CD14-positive monocyte (primary cell): ENCODE data around the gene TMEM117. TPM values are rescaled to one million over a fixed set of nuclear protein-coding genes. Genes with fewer than 3 reads are reported as not detected.
"Not testable (repeated sequence)": the region's sequence is repeated elsewhere in the genome, so short reads cannot be mapped to it uniquely, and the experiment has no call there.

ENCODE experiments used
- DNase-seq, 3 donors: peaks; one replicate each; pipeline ENCODE4 v3.0.0-alpha.2; 2011 to 2022
- H2AFZ ChIP-seq: 2 replicates; pipeline ENCODE4 v1.6.0; 2012; ENCODE audit warnings: mild to moderate bottlenecking, low read depth, low read length, inconsistent platforms; ENCODE audit not compliant: insufficient read depth, poor library complexity, severe bottlenecking
- H3K27ac ChIP-seq, 2 donors: 1 replicate in 1 of 2; 2 replicates in 1 of 2; pipeline ENCODE4 v1.5.1; 2012 to 2013; ENCODE audit warnings: low read length in 2 of 2, control low read depth in 1 of 2, inconsistent platforms in 1 of 2, low read depth in 1 of 2, mild to moderate bottlenecking in 1 of 2
- H3K27me3 ChIP-seq, 2 donors: one replicate each; pipeline versions ENCODE4 v1.6.0 to v1.6.1; 2011 to 2013; ENCODE audit warnings: low read length in 2 of 2; ENCODE audit not compliant: control insufficient read depth in 2 of 2, insufficient read depth in 2 of 2
- H3K36me3 ChIP-seq, 2 donors: replicated peaks in 1 of 2; 1 replicate in 1 of 2; 2 replicates in 1 of 2; pipeline versions ENCODE4 v1.5.1 to v1.6.1; 2012 to 2013; ENCODE audit warnings: low read length in 2 of 2, control low read depth in 1 of 2, inconsistent platforms in 1 of 2, mild to moderate bottlenecking in 1 of 2; ENCODE audit not compliant: insufficient read depth in 2 of 2, control insufficient read depth in 1 of 2
- H3K4me1 ChIP-seq, 2 donors: 1 replicate in 1 of 2; 2 replicates in 1 of 2; pipeline versions ENCODE4 v1.5.1 to v1.6.1; 2012 to 2013; ENCODE audit warnings: low read length in 2 of 2, control low read depth in 1 of 2, inconsistent platforms in 1 of 2, mild to moderate bottlenecking in 1 of 2, moderate library complexity in 1 of 2; ENCODE audit not compliant: insufficient read depth in 2 of 2, control insufficient read depth in 1 of 2
- H3K4me2 ChIP-seq: replicated peaks from 2 replicates; pipeline ENCODE3; 2012; ENCODE audit warnings: low read length, moderate library complexity, mild to moderate bottlenecking; ENCODE audit not compliant: poor library complexity, severe bottlenecking; ENCODE audit errors: extremely low read depth
- H3K4me3 ChIP-seq, 3 experiments: fragments of 200-600 bp in 1 of 3; sonication (generic) in 1 of 3; replicated peaks in 1 of 3; 1 replicate in 2 of 3; 2 replicates in 1 of 3; pipeline ENCODE4 v1.5.1; 2011 to 2013; ENCODE audit warnings: low read length in 3 of 3, mild to moderate bottlenecking in 3 of 3, control low read depth in 2 of 3, low read depth in 2 of 3, inconsistent platforms in 1 of 3, moderate library complexity in 1 of 3
- H3K79me2 ChIP-seq: 2 replicates; pipeline ENCODE4 v1.6.0; 2012; ENCODE audit warnings: mild to moderate bottlenecking, control low read depth, inconsistent platforms, low read length, moderate library complexity; ENCODE audit not compliant: insufficient read depth
- H3K9ac ChIP-seq: 2 replicates; pipeline ENCODE4 v1.6.0; 2017; ENCODE audit warnings: low read length, mild to moderate bottlenecking; ENCODE audit not compliant: insufficient read depth, poor library complexity, severe bottlenecking
- H3K9me3 ChIP-seq, 2 donors: replicated peaks in 1 of 2; 1 replicate in 1 of 2; 2 replicates in 1 of 2; pipeline versions ENCODE4 v1.5.1 to v1.6.1; 2012 to 2013; ENCODE audit warnings: low read length in 2 of 2, control low read depth in 1 of 2; ENCODE audit not compliant: control insufficient read depth in 1 of 2, insufficient read depth in 1 of 2
- H4K20me1 ChIP-seq: 2 replicates; pipeline ENCODE4 v1.6.0; 2012; ENCODE audit warnings: mild to moderate bottlenecking, low read length, control low read depth, moderate library complexity; ENCODE audit not compliant: insufficient read depth
- H3K27ac Mint-ChIP-seq, 7 donors: one replicate each; pipeline ENCODE4 v1.8.0; 2020; ENCODE audit warnings: mild to moderate bottlenecking in 7 of 7, mixed read lengths in 7 of 7, moderate library complexity in 6 of 7, inconsistent platforms in 2 of 7
- H3K27me3 Mint-ChIP-seq, 3 donors: one replicate each; pipeline ENCODE4 v1.8.0; 2021 to 2022; ENCODE audit warnings: low read depth in 3 of 3, mild to moderate bottlenecking in 3 of 3, mixed read lengths in 3 of 3, moderate library complexity in 3 of 3, inconsistent platforms in 1 of 3
- H3K36me3 Mint-ChIP-seq, 2 donors: one replicate each; pipeline ENCODE4 v1.8.0; 2020; ENCODE audit warnings: mixed read lengths in 2 of 2, inconsistent platforms in 1 of 2, mild to moderate bottlenecking in 1 of 2
- H3K4me1 Mint-ChIP-seq: one replicate; pipeline ENCODE4 v1.8.0; 2020; ENCODE audit warnings: mild to moderate bottlenecking, mixed read lengths
- H3K4me3 Mint-ChIP-seq, 2 donors: one replicate each; pipeline ENCODE4 v1.8.0; 2020; ENCODE audit warnings: mild to moderate bottlenecking in 2 of 2, mixed read lengths in 2 of 2, moderate library complexity in 1 of 2
- H3K9me3 Mint-ChIP-seq, 7 donors: one replicate each; pipeline ENCODE4 v1.8.0; 2020 to 2022; ENCODE audit warnings: mixed read lengths in 7 of 7, mild to moderate bottlenecking in 6 of 7, moderate library complexity in 6 of 7, inconsistent platforms in 2 of 7
- WGBS: methylation state at CpG from one replicate; pipeline ENCODE4 v1.1.5; 2013; ENCODE audit warnings: missing lambda C conversion rate; ENCODE audit not compliant: insufficient coverage; 5-methylcytosine and 5-hydroxymethylcytosine counted together
- intact Hi-C, 2 donors: fragments of 100-400 bp; cut with micrococcal nuclease; formaldehyde crosslinking; loops; one replicate each; pipeline versions ENCODE4 v1.15.0 to v1.15.1; 2023
- polyA plus RNA-seq, 3 donors: library from polyadenylated mRNA; depleted of rRNA in 1 of 3; unstranded in 2 of 3; stranded (reverse) in 1 of 3; fragments of 300-500 nt in 2 of 3; fragments of >200 nt in 1 of 3; fragmentation: Illumina TruSeq in 2 of 3; gene quantifications; 1 replicate in 2 of 3; 2 replicates in 1 of 3; pipeline ENCODE4 v1.2.3, GENCODE V29; 2012 to 2021
- TF ChIP-seq, protein P1 (sequence below): fragments of 200-600 bp; IDR thresholded peaks from one replicate; pipeline ENCODE4 v1.8.0; 2022; ENCODE audit warnings: antibody characterized with exemption, mild to moderate bottlenecking

The TMEM117 gene
- polyA plus RNA-seq, 3 donors: 0.11 to 0.42 TPM; not detected in 1

DNA sequence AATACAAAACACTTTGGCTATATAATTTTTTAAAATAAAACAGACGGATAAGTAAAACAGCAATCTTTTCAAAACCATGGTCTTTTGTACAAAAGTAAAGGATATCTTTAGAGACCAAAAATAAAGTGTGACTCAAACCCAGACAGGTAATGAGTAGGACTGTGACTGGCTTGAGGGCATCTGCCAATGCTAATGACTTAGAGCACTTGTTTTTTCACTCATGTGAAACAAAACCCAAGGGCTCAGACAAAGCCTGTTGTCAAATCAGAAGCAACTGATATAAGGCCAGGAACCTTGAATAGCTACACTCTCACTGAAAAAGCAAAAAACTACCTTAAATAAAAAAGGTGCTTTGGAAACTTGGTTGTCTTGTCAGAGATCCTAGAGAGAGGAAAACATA is 357.4 kb downstream of the TMEM117 start:
- H3K9me3 Mint-ChIP-seq: peaks cover 0 to 7% (median 3%) of the 10 kb centered on the region in 7 donors
- H3K4me1 Mint-ChIP-seq: no peaks in the 10 kb centered on the region
- no peak for DNase-seq
- H3K36me3 ChIP-seq: no peaks in the 10 kb centered on the region
- intact Hi-C loops: no loop called here
- H3K27ac ChIP-seq: no peak overlapping the region
- no peaks in the 10 kb centered on the region for H3K36me3 Mint-ChIP-seq
- H3K4me2 ChIP-seq: no peak overlapping the region
- H3K27me3 Mint-ChIP-seq: no peaks in the 10 kb centered on the region
- H2AFZ ChIP-seq: no peak overlapping the region
- no peaks in the 10 kb centered on the region for H4K20me1 ChIP-seq
- H3K4me3 Mint-ChIP-seq: no peak overlapping the region
- no peak overlapping the region for H3K27ac Mint-ChIP-seq
- H3K4me1 ChIP-seq: no peaks in the 10 kb centered on the region
- H3K9ac ChIP-seq: no peak overlapping the region
- no peaks in the 10 kb centered on the region for H3K27me3 ChIP-seq
- WGBS: no CpG with 5 or more reads among the region's 1 CpG
- TF ChIP-seq, protein P1, sequence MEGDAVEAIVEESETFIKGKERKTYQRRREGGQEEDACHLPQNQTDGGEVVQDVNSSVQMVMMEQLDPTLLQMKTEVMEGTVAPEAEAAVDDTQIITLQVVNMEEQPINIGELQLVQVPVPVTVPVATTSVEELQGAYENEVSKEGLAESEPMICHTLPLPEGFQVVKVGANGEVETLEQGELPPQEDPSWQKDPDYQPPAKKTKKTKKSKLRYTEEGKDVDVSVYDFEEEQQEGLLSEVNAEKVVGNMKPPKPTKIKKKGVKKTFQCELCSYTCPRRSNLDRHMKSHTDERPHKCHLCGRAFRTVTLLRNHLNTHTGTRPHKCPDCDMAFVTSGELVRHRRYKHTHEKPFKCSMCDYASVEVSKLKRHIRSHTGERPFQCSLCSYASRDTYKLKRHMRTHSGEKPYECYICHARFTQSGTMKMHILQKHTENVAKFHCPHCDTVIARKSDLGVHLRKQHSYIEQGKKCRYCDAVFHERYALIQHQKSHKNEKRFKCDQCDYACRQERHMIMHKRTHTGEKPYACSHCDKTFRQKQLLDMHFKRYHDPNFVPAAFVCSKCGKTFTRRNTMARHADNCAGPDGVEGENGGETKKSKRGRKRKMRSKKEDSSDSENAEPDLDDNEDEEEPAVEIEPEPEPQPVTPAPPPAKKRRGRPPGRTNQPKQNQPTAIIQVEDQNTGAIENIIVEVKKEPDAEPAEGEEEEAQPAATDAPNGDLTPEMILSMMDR: no peak
- no peak overlapping the region for H3K4me3 ChIP-seq
- H3K9me3 ChIP-seq: peaks cover 4 to 8% of the 10 kb centered on the region in 2 donors
- H3K79me2 ChIP-seq: no peaks in the 10 kb centered on the region

DNA sequence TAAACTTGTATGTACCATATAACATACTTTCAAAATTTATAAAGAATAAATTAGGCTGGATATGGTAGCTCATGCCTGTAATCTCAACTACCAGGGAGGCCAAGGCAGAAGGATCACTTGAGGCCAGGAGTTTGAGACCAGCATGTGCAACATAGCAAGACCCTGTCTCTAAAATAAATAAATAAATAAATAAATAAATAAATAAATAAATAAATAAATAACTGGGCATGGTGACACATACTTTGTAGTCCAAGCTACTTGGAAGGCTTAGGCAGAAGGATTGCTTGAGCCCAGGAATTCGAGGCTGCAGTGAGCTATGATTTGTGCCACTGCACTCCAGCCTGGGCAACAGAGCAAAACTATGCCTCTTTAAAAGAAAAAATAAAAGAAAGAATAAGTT is 359.8 kb downstream of the TMEM117 start:
- H3K27me3 Mint-ChIP-seq, DNase-seq, H2AFZ ChIP-seq, H3K27me3 ChIP-seq, H4K20me1 ChIP-seq, H3K4me1 Mint-ChIP-seq, intact Hi-C loops, H3K9ac ChIP-seq, H3K4me1 ChIP-seq, H3K4me2 ChIP-seq, H3K36me3 ChIP-seq, H3K4me3 ChIP-seq, H3K27ac Mint-ChIP-seq, H3K36me3 Mint-ChIP-seq, H3K27ac ChIP-seq, H3K79me2 ChIP-seq, H3K4me3 Mint-ChIP-seq: not testable (repeated sequence)
- WGBS: no CpG with 5 or more reads among the region's 1 CpG
- H3K9me3 ChIP-seq: peaks cover 8 to 10% of the 10 kb centered on the region in 2 donors
- H3K9me3 Mint-ChIP-seq: peaks cover 0 to 12% (median 6%) of the 10 kb centered on the region in 7 donors
